Erythroblast (primary cell): Measurements from ENCODE around the gene PCBD1.

ENCODE experiments used
- GATA1 ChIP-seq: IDR thresholded peaks from 2 replicates; pipeline ENCODE4 v1.6.1; 2011; ENCODE audit warnings: low read depth, mild to moderate bottlenecking, control low read depth, low read length, moderate library complexity
- POLR2A ChIP-seq: IDR thresholded peaks from 2 replicates; pipeline ENCODE4 v1.6.1; 2011; ENCODE audit warnings: mild to moderate bottlenecking, low read length

DNA sequence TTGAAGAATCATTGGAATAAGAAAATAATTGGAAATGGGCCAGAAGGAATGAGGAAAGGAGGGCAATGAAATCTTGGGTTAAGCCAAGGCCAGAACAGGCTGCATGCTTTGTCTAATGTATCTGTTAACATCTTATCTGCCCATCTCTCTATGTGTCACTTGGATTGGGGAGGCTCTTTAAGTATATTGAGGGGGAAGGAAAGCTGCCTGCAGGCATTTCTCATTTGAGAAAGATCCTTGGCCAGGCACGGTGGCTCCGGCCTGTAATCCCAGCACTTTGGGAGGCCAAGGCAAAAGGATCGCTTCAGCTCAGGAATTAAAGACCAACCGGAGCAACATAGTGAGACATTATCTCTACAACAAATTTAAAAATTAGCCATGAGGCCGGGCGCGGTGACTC is 14.3 kb downstream of the PCBD1 start:
- no peak for TF ChIP-seq POLR2A
- TF ChIP-seq GATA1: no peak
